Esophagus squamous epithelium (tissue), 4 donors: Measurements from ENCODE around the gene DNAH10.

Source experiments
- CTCF ChIP-seq, 6 experiments: fragments of 450-650 bp in 4 of 6; fragments of 200-600 bp in 2 of 6; sonication (generic) in 2 of 6; IDR thresholded peaks; one replicate each; pipeline ENCODE4 v1.5.1; 2016 to 2019; ENCODE audit warnings: antibody characterized with exemption in 6 of 6, mild to moderate bottlenecking in 4 of 6, moderate library complexity in 4 of 6
- POLR2A ChIP-seq, 4 donors: fragments of 450-650 bp; IDR thresholded peaks; one replicate each; pipeline ENCODE4 v1.6.1; 2017; ENCODE audit warnings: antibody characterized with exemption in 4 of 4, mild to moderate bottlenecking in 4 of 4, moderate library complexity in 3 of 4

GRCh38 chr12:123854918-123855317 lies 92.8 kb downstream of the DNAH10 start:
- no peak for TF ChIP-seq POLR2A (IDR thresholded peaks at IDR 0.05)
- TF ChIP-seq CTCF (IDR thresholded peaks at IDR 0.05) = no peak
